Inferior parietal cortex (tissue), 1 donor: Measurements from ENCODE around the gene IKZF3.
"Not testable (repeated sequence)": the region's sequence is repeated elsewhere in the genome, so short reads cannot be mapped to it uniquely, and the experiment has no call there.

Source experiments
- DNase-seq: peaks from one replicate; pipeline ENCODE4 v3.0.0-alpha.2; 2016; ENCODE audit errors: extremely low spot score

IKZF3 gene

DNA sequence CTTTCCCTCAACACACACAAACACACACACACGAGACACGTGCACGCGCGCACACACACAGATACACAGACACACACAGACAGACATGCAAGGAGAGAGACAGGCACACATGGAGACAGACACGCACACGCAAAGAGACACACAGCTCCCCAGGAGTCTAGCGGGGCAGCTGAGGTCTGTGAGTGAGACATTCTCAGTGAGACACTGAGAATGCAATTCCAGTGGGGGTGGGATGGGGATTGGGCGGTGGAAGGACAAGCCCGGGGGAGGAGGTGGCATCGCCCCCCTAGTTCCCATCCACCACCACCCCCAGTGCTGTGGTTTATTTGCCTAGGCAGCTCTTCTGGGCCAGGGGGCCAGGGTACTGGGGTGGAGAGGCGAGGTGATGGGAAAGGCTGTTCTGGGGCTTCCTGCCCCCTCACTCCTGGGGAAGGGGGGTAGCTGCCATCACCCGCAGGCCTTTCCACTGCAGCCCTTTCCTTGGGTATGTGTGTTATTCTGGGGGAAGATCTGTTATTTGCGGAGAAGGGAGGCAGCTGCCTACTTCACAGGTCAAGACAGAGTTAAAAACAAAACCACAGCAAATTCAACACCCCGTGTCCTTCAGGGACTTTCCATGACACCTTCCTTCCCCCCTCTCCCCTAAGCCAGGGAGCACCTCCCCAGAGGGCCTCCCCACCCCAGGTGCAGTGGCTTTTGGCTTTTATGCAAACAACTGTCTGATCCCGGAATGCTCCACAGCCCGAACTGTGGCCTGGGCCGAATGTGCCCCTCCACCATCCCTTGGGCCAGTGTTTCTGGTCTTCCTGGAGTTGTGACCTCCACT is 108.3 kb downstream of the IKZF3 start:
- no peak for DNase-seq

DNA sequence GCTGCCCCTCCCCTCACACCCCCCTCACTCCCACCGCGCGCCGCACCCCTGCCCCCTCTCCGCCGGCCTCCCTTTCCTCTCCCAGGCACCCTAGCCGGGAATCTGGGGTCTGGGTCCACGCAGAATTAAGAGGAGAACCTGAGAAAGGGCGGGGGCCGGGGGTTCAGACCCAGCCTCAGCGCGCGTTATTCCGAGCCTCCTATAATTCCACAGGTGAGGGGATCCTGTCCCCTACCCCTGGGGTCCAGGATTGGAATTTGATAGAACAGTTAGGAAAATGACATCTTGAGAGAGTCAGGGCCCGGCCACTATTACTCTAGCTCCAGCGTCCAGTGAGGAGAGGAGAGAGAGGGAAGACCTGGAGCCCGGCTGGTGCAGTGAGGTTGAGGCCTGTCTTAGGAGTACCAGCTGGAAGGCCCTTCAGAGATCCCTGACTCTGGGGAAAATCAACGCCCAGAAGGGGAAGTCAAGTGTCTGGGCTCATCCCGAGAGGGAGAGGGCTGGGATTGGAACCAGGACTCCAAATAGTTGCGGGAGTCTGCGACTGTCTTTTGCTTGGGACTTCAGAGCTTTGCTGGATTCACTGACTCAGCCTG is 109.1 kb downstream of the IKZF3 start:
- no peak for DNase-seq

GRCh38 chr17:39754161-39754957 is 109.8 kb downstream of the IKZF3 start:
- DNase-seq = peak; percentile 83

GRCh38 chr17:39753514-39754160 is 110.5 kb downstream of the IKZF3 start:
- DNase-seq = no peak

DNA sequence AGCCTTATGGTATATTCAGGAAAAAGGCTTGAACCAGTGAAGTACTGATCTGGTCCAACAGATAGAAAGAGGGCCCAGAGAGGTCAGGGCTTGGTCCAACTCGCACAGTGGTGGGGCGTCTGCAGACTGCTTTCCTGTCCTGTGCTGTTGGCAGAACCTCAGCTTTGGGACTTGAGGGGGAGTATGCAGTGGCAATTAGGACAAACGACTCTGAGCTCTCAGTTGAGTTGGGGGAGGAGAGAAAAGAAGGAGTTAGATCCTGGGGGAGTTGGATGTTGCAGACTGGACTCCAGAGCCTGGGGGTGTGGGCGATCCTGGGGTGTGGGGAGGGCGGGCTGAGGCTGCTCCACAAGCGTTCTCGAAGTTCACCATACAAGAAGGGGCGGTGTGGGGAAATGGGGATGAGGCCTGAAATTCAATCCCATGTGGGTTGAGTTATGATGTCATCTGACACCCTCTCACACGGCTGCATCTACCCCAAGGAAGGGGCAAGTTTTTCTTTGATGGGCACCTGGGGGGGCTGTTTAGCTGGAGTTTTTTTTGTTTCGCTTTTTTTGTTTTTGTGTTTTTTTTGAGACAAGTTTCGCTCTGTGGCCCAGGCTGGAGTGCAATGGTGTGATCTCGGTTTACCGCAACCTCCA is 111.8 kb downstream of the IKZF3 start:
- no peak for DNase-seq

- no peak for DNase-seq
Observed at GRCh38 chr17:39751637-39752036, 112.5 kb downstream of the IKZF3 start.

DNA sequence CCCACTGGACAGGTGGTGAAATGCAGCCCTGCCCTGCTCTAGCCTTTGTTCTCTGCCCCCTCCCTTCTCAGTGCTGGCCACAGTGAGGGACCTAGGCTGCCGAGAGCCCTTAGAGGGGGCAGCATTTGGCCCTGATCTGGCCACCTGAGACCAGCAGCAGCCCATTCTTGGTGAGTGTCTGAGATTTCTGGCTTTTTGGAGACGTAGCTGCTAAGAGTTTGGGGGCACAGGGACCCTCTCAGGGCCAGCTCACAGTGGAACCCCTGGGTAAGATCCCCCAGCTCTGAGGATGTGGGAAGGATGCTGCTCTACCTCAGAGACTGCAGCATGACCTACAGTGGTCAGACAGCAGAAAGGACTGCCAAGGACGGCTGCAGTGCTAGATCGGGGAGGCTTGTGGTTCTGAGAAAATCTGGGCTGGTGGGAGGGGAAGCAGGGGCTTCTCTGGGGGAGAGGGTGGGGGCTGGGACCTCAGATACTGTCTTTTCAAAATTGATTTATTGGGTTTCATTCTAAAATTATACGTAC is 113.0 kb downstream of the IKZF3 start:
- no peak for DNase-seq

- DNase-seq = no peak
Observed at GRCh38 chr17:39750131-39751015, 113.7 kb downstream of the IKZF3 start.

GRCh38 chr17:39748444-39749034 is 115.6 kb downstream of the IKZF3 start:
- DNase-seq = not testable (repeated sequence)

DNA sequence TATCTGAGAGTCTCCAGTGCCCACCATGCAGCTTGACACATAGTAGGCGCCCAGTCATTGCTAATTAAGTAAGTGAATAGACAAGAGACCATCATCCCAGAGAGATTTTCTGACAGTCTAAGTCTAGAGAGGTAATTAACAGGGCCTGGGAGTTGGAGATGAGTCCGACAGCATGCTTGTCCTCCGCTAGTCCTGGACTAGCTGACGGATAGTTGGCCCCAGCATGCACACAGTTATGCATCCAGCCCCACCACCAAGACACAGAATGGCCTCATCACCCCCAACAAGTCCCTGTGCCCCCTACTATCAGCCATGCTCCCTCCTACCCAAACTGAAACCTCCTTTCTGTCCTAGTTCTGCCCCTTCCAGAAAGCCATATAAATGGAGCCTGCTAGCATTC is 116.4 kb downstream of the IKZF3 start:
- no peak for DNase-seq

- DNase-seq = no peak
Observed at GRCh38 chr17:39746145-39746461, 118.0 kb downstream of the IKZF3 start.

DNA sequence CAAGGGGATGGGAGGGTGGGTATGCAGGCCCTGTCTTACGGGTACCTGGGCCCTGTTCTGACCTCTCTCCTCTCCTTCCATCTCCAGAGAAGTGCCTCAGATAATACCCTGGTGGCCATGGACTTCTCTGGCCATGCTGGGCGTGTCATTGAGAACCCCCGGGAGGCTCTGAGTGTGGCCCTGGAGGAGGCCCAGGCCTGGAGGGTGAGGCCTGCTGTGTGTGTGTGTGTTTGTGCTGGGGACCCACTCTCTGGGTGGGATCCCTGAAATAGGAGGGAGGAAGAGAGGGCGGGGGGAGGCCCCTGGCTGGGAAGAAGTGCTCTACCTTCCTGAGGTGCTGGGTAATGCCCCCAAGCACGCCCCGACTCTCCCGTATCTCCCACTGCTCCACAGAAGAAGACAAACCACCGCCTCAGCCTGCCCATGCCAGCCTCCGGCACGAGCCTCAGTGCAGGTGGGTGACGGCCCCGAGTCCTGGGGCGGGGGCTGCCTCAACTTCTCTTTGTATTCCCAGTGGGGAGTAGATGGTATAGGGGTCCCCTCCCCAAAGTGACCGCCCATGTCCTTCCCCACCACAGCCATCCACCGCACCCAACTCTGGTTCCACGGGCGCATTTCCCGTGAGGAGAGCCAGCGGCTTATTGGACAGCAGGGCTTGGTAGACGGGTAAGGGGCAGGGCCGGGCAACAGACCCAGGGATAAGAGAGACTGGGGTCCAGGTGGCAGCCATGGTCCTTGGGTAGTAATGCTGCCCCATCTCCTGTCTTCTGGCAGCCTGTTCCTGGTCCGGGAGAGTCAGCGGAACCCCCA is 118.6 kb downstream of the IKZF3 start:
- DNase-seq = no peak

DNA sequence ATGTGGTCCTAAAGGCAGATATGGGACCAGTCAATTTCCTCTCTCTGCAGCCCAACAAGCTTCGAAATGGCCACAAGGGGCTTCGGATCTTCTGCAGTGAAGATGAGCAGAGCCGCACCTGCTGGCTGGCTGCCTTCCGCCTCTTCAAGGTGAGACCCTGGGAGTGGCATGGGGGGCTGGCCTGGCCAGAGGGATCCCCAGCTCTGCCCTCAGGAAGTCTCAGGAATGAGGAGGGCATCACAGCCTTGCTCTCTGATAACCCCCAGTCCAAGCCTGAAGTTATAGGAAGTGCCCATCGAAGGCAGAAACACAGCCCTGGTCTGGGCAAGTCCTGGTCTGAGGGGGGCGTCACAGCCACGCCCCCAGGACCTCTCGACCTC is 119.3 kb downstream of the IKZF3 start:
- DNase-seq = no peak

DNA sequence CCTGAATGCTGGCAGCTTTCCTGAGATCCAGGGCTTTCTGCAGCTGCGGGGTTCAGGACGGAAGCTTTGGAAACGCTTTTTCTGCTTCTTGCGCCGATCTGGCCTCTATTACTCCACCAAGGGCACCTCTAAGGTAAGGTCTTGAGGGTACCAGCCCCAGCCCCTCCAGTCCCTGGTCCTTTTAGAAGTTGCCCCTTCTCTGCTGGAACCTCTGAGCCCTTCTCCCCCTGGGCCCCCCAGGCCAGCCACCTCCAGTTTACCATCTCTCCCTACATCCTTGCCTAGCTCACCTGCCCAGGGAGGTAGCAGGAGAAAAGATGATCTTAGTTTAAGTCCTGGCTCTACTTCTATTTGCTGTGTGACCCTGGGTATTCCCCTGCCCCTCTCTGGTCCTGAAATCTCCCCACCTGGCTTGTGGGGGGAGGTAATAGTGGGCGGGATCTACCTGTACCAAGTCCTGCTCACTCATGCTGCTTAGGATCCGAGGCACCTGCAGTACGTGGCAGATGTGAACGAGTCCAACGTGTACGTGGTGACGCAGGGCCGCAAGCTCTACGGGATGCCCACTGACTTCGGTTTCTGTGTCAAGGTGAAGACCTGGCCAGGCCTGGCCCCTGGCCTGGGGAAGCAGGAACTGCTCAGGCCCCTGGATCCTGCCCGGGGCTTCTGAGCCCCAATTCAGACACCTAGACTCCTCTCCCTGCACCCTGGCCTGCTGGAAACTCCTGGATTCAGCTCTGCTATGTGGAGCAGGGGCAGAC is 119.9 kb downstream of the IKZF3 start:
- no peak for DNase-seq

- no peak for DNase-seq
Observed at GRCh38 chr17:39742856-39743436, 121.2 kb downstream of the IKZF3 start.

DNA sequence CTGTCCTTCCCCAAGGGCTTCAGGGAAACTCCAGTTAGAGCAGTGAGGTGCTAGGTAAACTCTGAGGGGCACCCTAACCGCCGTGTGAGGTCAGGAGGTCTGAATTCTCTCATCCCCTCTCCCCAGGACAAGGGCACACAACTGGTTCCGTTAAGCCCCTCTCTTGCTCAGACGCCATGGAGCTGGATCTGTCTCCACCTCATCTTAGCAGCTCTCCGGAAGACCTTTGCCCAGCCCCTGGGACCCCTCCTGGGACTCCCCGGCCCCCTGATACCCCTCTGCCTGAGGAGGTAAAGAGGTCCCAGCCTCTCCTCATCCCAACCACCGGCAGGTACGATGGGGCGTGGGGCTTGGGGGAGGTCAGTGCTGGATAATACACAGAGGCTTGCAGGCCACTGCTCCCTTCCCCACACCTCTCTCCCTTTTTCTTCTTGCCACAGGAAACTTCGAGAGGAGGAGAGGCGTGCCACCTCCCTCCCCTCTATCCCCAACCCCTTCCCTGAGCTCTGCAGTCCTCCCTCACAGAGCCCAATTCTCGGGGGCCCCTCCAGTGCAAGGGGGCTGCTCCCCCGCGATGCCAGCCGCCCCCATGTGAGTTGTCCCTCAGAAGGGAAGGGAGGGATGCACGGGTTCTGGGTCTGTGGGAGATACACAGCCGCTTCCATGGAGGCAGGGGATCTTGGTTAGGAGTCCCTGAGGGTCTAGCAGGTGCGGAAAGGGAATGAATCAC is 121.8 kb downstream of the IKZF3 start:
- no peak for DNase-seq

DNA sequence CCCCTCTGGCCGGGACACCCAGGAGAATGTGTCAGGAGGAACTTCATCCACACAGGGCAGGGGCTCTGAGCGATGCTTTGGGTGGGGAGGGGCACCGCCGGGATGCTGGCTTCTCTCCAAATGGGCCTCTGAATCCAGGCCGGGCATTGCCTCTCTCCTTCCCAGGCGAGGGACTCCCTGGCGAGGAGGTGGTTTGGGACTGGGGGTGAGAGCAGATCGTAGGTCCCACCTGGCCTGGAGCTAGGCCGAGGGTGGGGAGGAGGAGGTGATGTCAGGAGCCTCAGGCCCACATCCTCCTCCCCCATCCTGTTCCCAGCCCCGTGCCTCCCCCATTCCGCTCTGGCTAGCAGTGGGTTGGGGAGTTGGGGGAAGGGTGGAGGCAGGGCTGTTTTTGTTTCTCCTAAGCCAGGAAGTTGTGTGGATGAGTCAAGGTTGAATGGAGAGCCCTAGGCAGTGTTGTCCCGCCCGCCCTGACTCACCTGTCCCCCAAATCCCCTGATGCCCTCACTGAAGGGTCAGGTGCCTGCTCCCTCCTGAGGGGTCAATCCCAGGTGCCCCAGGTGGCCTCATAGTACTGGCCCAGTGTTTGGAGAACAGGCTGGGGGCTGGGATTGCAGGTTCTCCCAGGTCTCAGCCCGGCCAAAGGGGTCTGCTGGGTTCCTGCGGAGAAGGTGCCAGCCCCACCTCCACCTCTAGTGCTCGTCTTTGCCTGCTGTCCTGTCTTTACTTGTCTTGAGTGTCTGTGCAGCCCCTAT is 123.6 kb downstream of the IKZF3 start:
- no peak for DNase-seq
